Skin epidermis (tissue), 12 donors: ENCODE data around the gene MAPK8IP2.
"Not testable (repeated sequence)": the region's sequence is repeated elsewhere in the genome, so short reads cannot be mapped to it uniquely, and the experiment has no call there.

Source experiments
- H3K27ac ChIP-seq, 21 experiments: fragments of 200-600 bp; sonication (generic) in 11 of 21; one replicate each; pipeline ENCODE4 v1.5.0; 2020; ENCODE audit warnings: mild to moderate bottlenecking in 3 of 21, inconsistent platforms in 2 of 21, moderate library complexity in 2 of 21
- H3K4me3 ChIP-seq, 7 experiments: fragments of 200-600 bp; sonication (generic) in 2 of 7; one replicate each; pipeline ENCODE4 v1.5.0; 2020; ENCODE audit warnings: inconsistent platforms in 2 of 7, mild to moderate bottlenecking in 2 of 7, moderate library complexity in 1 of 7

Gene MAPK8IP2

GRCh38 chr22:50626850-50627641 is 26.5 kb downstream of the MAPK8IP2 start:
- Histone ChIP-seq H3K4me3 (peak overlapping the region; percentile 61 to 92 (median 74)), H3K27ac (peak overlapping the region in 20 of 21 experiments; percentile 60 to 92 (median 84))

GRCh38 chr22:50627642-50628542 is 27.3 kb downstream of the MAPK8IP2 start, which contains the start of gene ARSA:
Gene ARSA, minus strand, starts transcription at chr22:50628152. Its CDS starts 373 bp downstream, at chr22:50627779.
- H3K27ac ChIP-seq, result peak within 1 kb of the TSS in 20 of 21 experiments; percentile 70 to 92 (median 84)
- H3K4me3 ChIP-seq, result peak within 1 kb of the TSS; percentile 61 to 92 (median 74)

- H3K4me3 ChIP-seq, result peak overlapping the region; percentile 61 to 92 (median 74)
- peak overlapping the region in 20 of 21 experiments; percentile 45 to 92 (median 84) for H3K27ac ChIP-seq
These were observed 28.0 kb downstream of the MAPK8IP2 start for GRCh38 chr22:50628543-50629134.

GRCh38 chr22:50630376-50630775 is 29.8 kb downstream of the MAPK8IP2 start:
- Histone ChIP-seq H3K27ac (no peak overlapping the region), H3K4me3 (no peak overlapping the region)

GRCh38 chr22:50633086-50633485 is 32.5 kb downstream of the MAPK8IP2 start:
- Histone ChIP-seq H3K4me3 (no peak overlapping the region), H3K27ac (no peak overlapping the region)

- H3K4me3 ChIP-seq, result no peak overlapping the region
- H3K27ac ChIP-seq, result no peak overlapping the region
These were observed 33.2 kb downstream of the MAPK8IP2 start for GRCh38 chr22:50633771-50634170.

- H3K4me3 ChIP-seq, result no peak overlapping the region
- no peak overlapping the region for H3K27ac ChIP-seq
These were observed 35.0 kb downstream of the MAPK8IP2 start for GRCh38 chr22:50635591-50635990.

GRCh38 chr22:50640296-50640695 is 39.7 kb downstream of the MAPK8IP2 start:
- not testable (repeated sequence) for H3K27ac ChIP-seq, H3K4me3 ChIP-seq

- Histone ChIP-seq H3K27ac (peak overlapping the region in 5 of 21 experiments; percentile 2 to 40 (median 16)), H3K4me3 (no peak overlapping the region)
These were observed 40.5 kb downstream of the MAPK8IP2 start for GRCh38 chr22:50640857-50641647.

GRCh38 chr22:50641696-50642607 is 41.4 kb downstream of the MAPK8IP2 start:
- Histone ChIP-seq H3K4me3 (no peak overlapping the region), H3K27ac (peak overlapping the region in 4 of 21 experiments; percentile 2 to 22 (median 12))

- H3K27ac ChIP-seq, H3K4me3 ChIP-seq: not testable (repeated sequence)
These were observed 42.6 kb downstream of the MAPK8IP2 start for GRCh38 chr22:50643021-50643820.

- not testable (repeated sequence) for H3K4me3 ChIP-seq, H3K27ac ChIP-seq
These were observed 43.2 kb downstream of the MAPK8IP2 start for GRCh38 chr22:50643821-50644101.

- H3K4me3 ChIP-seq, result no peak overlapping the region
- no peak overlapping the region for H3K27ac ChIP-seq
These were observed 52.7 kb downstream of the MAPK8IP2 start for GRCh38 chr22:50653256-50653655.

- not testable (repeated sequence) for H3K27ac ChIP-seq, H3K4me3 ChIP-seq
These were observed 54.1 kb downstream of the MAPK8IP2 start for GRCh38 chr22:50654664-50655063.

- H3K27ac ChIP-seq, result peak overlapping the region in 13 of 21 experiments; percentile 22 to 70 (median 38)
- no peak overlapping the region for H3K4me3 ChIP-seq
These were observed 55.8 kb downstream of the MAPK8IP2 start for GRCh38 chr22:50656122-50657070.

GRCh38 chr22:50657925-50658324 is 57.3 kb downstream of the MAPK8IP2 start:
- Histone ChIP-seq H3K4me3 (no peak overlapping the region), H3K27ac (peak overlapping the region in 3 of 21 experiments; percentile 4 to 70 (median 39))
